ENCODE measurements around the gene PCNA.

GRCh38 chr20:5095931-5096330 is 23.8 kb downstream of the PCNA start:
- no peak for TF ChIP-seq POLR2AphosphoS5 (IDR thresholded peaks at IDR 0.05; ENCODE audit: low read depth, low read length)
- TF ChIP-seq, protein P1, sequence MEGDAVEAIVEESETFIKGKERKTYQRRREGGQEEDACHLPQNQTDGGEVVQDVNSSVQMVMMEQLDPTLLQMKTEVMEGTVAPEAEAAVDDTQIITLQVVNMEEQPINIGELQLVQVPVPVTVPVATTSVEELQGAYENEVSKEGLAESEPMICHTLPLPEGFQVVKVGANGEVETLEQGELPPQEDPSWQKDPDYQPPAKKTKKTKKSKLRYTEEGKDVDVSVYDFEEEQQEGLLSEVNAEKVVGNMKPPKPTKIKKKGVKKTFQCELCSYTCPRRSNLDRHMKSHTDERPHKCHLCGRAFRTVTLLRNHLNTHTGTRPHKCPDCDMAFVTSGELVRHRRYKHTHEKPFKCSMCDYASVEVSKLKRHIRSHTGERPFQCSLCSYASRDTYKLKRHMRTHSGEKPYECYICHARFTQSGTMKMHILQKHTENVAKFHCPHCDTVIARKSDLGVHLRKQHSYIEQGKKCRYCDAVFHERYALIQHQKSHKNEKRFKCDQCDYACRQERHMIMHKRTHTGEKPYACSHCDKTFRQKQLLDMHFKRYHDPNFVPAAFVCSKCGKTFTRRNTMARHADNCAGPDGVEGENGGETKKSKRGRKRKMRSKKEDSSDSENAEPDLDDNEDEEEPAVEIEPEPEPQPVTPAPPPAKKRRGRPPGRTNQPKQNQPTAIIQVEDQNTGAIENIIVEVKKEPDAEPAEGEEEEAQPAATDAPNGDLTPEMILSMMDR (IDR thresholded peaks at IDR 0.05) = no peak
- TF ChIP-seq TCF7L2 (IDR thresholded peaks at IDR 0.05; ENCODE audit: low read depth, low read length) = no peak

All from Panc1 (cell line).